ENCODE measurements around the gene C1orf35. TPM values are rescaled to one million over a fixed set of nuclear protein-coding genes. Genes with fewer than 3 reads are reported as not detected.

The C1orf35 gene
- 9.2 and 10.7 TPM in 2 replicates for total RNA-seq

DNA sequence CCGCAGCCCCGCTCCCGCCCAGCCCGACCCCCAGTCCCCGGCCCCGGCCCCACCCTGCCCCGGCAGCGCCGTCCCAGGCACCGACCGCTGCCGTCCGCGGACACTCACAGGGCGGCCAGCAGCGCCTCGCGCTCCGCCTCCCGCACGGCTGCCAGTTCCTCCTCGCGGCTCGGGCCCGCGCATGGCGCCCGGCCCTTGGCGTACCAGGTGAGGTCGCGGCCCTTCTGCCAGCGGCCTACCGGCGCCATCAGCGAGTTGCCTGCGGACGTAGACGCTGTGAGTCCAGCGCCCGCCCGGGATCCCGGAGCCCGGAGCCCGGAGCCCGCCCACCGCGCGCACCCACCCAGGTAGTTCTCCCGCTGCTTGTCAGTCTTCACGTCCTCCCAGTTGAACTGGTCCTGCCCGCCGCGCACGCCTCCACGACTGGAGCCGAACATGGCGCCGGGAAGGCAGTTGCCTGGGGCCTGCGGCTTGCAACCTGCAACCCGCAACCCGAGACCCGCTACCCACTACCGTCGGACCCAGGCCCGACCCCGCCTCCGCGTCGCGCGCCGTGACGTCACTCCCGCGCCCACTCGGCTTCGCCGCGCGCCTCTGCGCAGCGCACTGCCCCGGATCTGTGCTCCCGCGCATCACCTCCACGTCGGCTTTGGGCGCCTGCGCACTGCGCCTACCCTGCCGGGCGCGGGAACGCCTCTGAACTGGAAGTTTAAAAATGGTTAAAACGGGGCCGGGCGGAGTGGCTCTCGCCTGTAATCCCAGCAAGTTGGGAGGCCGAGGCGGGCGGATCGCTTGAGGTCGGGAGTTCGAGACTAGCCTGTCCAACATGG is at the start of gene C1orf35:
Gene C1orf35 (minus strand): TSS at position 535 of the 830 bp plus-strand sequence. CDS start 98 bp downstream, at position 437.

DNA sequence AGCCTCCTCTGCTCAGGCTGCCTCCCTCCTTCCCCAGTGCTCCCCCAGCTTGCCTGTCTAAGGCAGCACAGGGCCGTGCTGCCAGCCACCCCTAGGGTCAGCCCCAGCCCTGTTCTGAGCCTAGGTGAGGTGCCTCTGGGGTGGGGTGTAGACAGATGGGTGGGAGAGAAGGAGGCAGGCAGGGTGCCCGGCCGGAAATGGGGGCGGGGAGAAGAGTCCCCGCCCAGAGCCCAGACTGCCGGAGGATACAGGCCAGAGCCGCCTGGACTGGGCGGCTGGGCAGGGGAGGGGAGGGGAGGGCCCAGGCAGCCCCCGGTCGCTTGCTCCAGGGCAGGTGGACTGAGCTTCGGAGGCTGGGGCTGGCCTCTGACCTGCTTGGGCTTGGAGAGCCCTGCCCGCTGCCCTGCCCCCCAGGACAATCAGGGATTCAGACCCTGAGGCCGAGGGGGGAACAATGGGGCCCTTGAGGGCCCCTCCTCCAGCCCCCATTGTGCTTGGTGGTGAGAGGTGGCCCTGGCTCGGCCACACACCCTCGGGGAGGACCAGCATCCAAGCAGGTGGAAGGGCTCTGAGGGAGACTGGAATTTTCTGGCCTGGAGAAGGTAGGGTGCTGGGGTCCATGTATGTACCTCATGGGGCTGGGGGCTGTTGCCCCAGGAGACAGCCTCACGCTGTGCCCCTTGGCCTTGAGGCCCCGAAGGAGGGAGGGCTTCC is 46.4 kb upstream of the C1orf35 start, which contains the start of gene GJC2:
Gene GJC2 (plus strand): TSS at position 525 of the 714 bp plus-strand sequence. CDS start 7,829 bp downstream, outside the sequence.

DNA sequence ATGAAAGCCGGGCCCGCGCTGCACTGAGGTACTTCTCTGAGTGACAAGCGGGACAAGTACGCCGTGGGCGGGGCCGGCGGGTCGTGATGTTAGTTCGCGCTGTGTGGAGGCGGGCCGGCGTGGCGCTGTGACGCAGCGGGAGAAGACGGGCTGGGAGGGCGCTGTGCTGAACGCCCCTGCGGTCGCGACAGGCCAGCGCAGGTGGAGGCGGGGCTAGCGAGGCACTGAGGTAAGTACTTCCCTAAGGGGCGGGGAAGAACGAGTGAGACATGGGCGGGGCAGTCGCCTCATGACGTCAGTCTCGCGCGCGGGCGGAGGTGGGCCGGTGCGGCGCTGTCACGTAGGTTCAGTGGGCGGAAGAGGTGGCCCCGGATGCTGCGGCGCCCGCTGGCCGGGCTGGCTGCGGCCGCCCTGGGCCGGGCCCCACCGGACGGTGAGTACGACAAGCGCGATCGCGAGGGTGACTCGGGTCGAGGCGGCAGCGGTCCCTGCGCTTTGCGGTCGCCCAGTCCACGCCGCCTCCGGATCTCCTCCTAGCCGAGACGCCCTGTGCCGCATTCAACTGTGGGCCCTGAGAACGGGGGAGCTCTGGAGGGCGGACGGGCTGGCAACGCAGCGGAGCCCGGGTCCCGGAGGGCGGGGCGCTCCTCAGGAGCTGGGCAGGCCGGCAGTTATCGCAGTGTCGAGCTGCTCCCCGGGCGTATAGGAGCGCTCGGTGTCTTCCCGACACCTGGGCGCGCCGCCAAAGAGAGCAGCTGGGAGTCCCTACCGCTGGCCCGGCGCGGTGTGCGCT is 37.0 kb upstream of the C1orf35 start, which contains the start of gene GUK1:
Gene GUK1 (plus strand): TSS at position 349 of the 793 bp plus-strand sequence. CDS start 24 bp downstream, at position 373.

DNA sequence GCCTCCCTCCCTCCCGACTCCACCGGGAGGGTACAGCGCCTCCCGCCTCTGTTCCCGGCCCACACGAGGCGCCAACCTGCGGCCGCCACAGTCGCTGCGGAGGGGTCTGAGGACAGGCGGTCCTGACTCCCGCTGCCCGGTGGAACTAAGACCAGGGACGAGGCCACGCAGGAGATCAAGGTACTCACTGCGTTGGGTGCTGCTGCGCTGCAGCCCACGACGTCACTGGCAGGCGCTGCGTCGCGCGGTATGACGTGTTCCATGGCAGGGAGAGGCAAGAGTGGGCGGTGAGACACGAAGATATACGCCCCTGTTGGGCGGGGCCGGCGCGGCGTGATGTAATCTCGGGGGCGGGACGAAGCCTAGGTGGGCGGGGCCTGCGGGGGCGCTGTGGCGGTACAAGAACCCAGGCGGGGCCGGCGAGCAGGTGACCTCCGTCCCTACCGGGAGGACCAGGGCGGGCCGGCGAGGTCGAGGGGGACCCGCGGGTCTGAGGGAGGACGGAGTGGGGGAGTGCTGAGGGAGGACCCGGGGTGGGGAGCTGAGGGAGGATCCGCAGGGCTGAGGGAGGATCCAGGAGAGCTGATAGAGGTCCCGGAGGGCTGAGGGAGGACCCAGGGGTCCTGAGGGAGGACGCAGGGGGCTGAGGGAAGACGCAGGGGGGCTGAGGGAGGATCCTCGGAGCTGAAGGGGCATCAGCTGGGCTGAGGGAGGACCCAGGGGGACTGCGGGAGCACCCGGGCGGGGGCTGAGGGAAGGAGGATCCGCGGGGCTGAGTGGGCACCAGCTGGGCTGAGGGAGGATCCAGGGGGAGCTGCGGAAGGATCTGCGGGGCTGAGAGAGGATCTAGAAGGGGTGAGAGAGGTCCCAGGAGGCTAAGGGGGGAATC is 6.2 kb upstream of the C1orf35 start, which contains the start of gene MRPL55:
Gene MRPL55 (minus strand): TSS at position 227 of the 889 bp plus-strand sequence. CDS start 1,039 bp downstream, outside the sequence.

GRCh38 chr1:228082214-228082917 is 20.8 kb downstream of the C1orf35 start, which contains the start of gene ARF1:
TSS of gene ARF1 (plus strand) at chr1:228082708. CDS start at chr1:228097115, 14,407 bp downstream.

Other genes starting within 250 kb of the C1orf35 start
- gene WNT9A, start 155.4 kb downstream of the C1orf35 start, total RNA-seq, result 1.3 and 4.4 TPM in 2 replicates
- gene WNT3A, start 96.3 kb downstream of the C1orf35 start, total RNA-seq, result not detected in 2 replicates
- 270 and 290 TPM in 2 replicates for gene ARF1, start 20.6 kb downstream of the C1orf35 start, total RNA-seq
- 61.8 and 63.3 TPM in 2 replicates for gene MRPL55, start 6.0 kb upstream of the C1orf35 start, total RNA-seq
- 472 and 568 TPM in 2 replicates for gene GUK1, start 37.0 kb upstream of the C1orf35 start, total RNA-seq
- 1.2 and 3.9 TPM in 2 replicates for gene GJC2, start 46.6 kb upstream of the C1orf35 start, total RNA-seq
- gene IBA57, start 62.5 kb upstream of the C1orf35 start, total RNA-seq, result 4.5 and 5.5 TPM in 2 replicates
- gene OBSCN, start 104.7 kb upstream of the C1orf35 start, total RNA-seq, result 2.2 and 3.5 TPM in 2 replicates